RCC 7860 (cell line): ENCODE results near the gene SLC29A3.
"Not testable (repeated sequence)": the region's sequence is repeated elsewhere in the genome, so short reads cannot be mapped to it uniquely, and the experiment has no call there.

Source experiments
- DNase-seq: peaks from one replicate; pipeline ENCODE4 v3.0.0-alpha.2; 2015; ENCODE audit warnings: low spot score
- FAIRE-seq: peaks from 2 replicates; lab custom pipeline; 2012; peaks lifted over from hg19 to GRCh38; lab: Jason Lieb, UNC

The SLC29A3 gene

DNA sequence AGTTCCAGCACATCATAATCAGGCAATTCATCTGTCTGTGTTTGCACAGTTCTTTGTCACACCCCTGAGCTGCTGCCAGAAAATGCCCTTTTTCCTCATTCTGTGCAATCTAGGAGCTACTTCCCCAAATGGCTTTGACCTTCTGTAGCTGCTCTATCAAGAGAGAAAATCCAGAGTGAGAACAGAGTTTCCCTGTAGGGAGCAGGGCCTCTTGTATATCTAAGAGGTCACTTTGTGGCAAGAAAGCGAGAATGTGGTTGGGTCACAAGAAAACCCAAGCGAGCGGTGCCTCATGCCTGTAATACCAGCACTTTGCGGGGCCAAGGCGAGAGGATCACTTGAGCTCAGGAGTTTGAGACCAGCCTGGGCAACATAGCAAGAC is 24.3 kb downstream of the SLC29A3 start:
- FAIRE-seq (no peak), DNase-seq (no peak)

DNA sequence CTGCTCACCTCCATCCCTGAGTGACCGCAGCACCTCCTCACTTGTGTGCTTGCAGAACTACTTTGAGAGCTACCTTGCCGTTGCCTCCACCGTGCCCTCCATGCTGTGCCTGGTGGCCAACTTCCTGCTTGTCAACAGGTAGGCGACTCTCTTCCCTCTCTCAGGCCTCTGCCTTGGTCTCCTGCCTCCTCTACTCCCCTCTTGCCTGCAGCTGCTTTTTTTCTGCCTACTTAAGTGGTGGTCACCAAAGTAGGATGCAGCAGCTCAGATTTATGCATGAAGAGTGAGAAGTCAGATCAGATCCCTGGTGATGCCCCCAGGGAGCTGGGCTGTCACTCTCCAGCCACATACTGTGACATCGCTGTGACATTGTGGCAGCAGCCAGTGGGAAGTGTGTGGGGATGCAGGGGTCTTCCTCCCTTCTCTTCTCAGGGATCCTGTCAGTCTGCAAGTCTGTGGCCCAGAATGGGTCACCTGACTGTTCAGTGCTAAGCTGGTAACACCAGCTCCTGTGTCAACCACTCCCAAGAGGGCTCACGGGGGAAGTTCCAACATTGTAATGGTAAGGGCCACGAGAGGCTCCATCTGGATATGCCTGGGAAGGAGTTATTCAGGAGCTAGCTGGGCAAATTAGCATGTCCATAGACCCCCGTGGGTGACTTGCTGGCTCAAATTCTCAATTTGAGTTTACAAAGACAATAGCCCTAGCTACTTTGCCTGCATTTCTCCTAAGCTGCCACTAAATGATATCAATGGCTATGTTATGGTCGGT is 25.3 kb downstream of the SLC29A3 start:
- DNase-seq (no peak), FAIRE-seq (no peak)

DNA sequence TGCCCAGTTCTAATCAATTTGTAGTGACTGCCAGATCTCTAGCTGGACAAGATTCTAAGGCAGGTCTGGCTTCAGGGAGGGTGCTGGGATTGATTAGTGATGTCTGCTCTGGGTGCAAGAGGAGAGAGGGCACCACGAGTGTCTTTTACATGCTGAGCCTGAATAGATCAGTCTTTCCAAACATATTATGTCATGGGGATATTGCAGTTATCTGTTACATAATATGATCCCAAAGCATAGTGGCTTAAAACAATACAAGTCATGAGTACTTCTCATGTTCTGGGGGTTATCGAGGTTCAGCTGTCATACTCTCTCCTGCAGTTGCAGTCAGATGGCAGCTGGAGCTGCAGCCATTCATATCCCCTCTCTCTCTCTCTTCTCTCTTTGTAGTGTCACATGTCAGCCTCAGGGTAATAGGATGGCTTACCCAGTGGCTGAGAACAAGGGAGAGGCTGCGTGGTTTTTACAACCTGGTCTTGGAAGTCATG is 26.0 kb downstream of the SLC29A3 start:
- FAIRE-seq = no peak

DNA sequence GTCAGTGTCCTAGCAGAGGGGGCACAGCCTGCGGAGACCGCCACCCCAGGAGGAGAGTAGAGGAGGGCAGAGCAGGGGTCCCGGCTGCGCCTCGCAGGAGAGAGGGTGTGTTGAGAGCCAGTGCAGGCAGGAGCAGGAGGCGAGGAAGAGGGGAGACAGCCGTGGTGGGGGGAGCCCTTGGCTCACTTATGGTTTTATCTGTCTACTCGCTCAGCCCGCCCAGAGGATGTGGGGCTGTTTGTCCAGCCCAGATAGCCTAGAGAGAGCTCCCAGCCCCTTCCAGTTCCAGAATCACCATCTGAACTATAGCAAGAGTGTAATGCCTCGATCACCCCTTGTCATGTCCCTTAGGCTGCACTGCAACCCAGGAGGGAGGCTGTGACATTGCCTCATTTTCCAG is 26.6 kb downstream of the SLC29A3 start:
- no peak for FAIRE-seq

More for the DNA sequence above, 26.0 kb downstream of the SLC29A3 start:
- DNase-seq = no peak

DNA sequence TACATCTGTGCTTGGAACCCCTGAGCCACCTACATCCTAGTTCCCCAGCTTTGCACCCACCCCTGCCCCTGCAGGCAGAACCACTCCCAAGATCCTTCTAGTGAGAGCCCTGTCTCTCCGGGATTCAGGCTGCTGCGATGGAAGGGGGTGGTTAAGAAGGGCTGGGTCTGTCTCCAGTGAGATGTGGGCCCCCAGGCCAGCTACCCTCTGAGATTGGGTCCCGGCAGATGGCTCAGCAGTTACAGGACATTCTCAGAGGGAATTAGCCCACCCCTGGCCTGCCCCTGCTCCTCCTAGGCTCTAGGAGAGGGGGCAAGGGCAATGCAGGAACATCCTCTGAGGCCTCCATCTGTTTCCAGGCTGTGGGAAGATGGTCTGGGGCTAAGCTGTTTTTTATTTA is 27.7 kb downstream of the SLC29A3 start:
- DNase-seq (no peak), FAIRE-seq (no peak)

More for the DNA sequence above, 26.6 kb downstream of the SLC29A3 start:
- no peak for DNase-seq

DNA sequence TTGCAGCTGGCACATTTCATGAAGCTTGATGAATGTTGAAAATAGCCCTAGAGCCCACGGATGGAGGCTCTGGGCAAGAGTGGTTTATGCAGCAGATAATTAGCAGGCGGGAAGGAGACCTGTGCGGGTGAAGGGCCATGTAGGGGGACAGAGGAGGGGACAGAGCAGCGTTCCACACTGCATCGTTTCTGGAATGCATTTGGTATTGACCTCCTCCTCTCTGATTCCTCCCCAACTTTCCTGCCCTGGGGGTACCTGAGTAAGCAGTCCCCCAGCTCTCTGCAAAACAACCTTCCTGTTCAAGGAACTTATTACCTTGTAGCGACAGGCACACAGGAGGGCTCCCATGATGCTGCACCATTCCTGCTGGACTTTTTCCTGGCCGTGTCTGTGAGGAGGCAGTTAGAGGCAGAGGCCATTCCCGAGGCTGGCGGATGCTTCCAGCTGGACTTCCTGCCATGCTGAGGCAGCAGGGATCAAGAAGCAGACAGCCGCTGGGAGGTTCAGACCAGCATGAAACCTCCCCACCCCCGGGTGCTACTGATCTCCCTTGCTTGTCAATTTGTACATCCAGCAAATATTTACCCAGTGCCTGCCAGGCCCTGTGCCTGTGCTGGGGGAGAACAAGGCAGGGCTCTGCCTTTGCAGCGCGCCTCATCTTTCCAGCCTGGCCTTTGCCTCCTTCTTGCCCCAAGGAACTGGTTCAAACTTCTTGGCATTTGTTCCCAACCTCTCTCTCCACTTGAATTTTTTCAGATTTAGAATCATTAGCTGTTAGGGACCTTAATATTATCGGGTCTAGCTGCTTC is 28.7 kb downstream of the SLC29A3 start:
- DNase-seq = no peak
- FAIRE-seq = no peak

DNA sequence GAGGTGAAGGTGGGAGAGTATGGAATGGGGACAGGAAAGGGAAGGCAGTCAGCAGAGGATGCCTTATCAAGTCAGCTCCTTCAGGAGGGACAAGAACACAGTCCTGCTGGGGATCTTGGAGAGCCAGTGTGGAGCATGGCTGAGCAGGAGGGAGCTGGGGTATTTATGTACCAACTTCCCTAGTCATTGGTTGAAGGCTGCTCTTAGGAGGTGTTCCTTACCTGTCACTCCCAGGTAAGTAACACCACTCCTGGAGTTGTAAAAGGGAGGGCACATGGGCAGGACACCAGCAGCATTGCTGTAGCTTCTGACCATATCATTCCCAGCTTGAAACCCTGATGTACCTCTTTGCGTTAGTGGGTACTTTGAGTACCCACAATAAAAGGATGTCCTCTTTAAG is 29.8 kb downstream of the SLC29A3 start:
- FAIRE-seq = no peak
- DNase-seq = no peak

DNA sequence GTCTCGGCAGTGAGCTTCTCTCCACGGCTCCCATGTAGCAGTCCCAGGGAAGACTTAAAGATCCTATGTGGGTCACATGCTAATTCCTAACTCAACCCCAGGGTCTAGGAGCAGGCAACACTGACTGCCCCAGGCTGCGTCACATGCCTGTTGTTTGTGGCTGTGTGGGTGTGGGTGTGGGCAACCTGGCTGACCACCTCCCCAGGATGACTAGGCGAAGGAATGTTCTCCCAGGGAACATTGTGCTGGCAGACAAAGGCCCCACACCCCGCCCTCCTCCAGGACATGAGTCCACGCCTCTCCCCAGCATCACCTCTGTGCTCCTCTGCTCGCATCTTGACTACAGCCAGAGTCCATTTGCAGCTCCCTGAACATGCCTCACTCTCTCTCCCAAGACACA is 30.3 kb downstream of the SLC29A3 start:
- DNase-seq (no peak), FAIRE-seq (no peak)

DNA sequence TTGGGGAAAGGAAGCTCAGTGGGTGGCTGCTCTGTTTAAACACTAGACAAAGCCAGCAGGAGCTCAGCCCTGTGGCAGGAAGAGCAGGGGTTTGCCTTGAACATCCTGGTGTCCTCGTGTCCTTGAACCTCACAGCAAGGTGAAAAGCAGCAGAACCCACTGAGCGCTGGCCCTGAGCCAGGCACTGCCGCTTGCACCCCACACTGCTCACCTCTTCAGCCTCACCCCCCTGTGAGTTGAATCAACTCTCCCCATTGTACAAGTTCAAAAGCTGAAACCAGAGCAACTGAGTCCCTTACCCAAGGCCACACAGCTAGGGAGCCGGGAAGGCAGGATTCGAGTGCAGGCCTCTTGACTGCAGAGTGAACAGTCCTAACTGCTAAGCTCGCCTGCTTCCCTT is 32.0 kb downstream of the SLC29A3 start:
- no peak for DNase-seq
- no peak for FAIRE-seq

DNA sequence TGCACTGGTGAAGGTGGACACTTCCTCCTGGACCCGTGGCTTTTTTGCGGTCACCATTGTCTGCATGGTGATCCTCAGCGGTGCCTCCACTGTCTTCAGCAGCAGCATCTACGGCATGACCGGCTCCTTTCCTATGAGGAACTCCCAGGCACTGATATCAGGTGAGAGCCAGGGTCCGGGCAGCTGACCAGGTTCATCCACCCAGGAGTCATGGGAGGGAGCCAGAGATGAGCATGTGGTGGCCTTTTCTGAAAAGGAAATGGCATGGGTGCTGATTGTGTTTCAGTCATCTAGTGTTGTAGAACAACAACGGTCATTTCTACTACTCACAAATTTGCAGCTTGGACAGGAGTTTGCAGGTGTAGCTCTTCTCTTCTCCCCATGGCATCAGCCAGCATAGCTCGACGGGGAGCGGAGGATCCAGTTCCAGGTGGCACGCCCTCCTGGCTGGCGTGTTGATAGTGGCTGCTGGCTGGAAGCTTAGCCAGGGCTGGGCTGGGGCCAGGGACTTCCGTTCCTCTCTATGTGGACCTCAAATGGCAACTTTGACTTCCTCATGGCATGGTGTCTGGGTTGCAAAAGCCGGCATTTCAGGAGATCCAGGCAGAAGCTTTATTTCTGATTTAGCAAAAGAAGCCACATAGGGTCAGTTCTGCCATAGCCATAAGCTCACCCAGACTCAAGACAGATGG is 32.7 kb downstream of the SLC29A3 start:
- FAIRE-seq (no peak), DNase-seq (no peak)

DNA sequence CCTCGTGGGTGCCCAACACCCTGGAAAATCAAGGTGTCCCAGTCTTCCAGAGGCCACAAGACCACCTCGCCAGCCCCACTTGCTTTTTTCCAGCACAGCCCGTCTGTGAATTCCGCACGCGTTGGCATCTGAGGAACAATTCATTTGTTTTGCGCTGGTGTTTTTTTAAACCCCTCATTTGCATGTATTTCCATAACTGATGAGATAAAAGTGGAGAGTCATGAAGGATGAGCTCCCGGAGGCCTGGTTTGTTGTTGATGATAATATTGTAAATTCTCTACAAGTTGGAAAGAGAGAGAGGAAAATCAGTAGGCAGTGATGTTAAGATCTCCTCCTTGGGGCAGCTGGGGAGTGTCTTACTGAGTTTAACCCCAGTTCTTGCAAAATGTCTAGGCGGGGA is 34.6 kb downstream of the SLC29A3 start:
- DNase-seq (no peak), FAIRE-seq (no peak)

DNA sequence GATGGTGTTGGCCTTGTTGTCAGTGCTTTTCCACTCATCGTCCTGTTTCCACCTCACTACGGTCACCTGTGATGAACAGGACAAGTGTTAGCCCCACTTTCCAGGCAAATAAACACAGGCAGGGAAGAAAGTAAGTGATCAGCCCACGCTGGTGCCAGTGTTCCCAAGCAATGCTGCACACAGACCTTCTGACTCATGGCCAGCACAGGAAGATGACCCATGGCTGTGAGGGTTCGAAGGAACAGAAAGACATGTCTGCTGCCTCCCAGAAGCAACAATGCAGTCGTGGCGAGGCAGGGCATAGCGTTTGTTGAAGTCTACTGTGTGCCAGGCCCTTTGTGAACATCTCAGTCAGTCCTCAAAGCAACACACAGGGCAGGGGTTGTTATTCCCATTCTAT is 35.7 kb downstream of the SLC29A3 start:
- FAIRE-seq (no peak), DNase-seq (no peak)

DNA sequence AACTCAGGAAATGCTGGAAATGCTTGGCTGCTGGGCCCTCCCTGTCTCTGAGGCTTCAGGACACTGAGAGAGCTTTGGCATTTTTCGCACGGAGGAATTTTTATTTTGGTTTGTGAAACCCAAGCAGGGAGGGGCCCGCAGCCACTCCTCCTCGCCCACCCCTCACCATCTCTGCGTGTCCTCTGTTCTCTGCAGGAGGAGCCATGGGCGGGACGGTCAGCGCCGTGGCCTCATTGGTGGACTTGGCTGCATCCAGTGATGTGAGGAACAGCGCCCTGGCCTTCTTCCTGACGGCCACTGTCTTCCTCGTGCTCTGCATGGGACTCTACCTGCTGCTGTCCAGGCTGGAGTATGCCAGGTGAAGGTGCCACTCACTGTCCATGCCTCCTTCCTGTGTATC is 36.8 kb downstream of the SLC29A3 start:
- FAIRE-seq = no peak

DNA sequence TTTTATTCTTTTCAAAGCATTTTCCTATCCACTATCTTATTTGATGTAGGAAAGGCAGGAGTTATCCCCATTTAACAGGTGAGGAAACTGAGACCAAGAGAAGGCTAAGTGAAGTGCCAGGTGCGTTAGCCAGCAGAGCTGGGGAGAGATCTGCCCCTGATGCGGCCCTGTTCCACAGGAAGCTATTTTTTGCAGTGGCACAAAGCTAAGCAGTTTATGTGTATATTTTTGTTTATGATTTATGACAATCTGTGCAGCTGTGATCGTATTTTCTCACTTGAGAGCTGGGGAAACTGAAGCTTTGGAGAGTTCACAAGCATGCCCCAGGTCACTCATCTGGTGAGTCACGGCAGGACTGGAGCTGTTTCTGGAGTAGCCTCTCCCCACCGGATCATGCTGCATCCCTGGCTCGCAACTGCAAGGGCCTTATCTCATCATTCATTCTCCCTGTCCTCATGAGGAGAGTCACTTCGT is 38.8 kb downstream of the SLC29A3 start:
- FAIRE-seq (no peak), DNase-seq (no peak)

More for the DNA sequence above, 36.8 kb downstream of the SLC29A3 start:
- DNase-seq = no peak

DNA sequence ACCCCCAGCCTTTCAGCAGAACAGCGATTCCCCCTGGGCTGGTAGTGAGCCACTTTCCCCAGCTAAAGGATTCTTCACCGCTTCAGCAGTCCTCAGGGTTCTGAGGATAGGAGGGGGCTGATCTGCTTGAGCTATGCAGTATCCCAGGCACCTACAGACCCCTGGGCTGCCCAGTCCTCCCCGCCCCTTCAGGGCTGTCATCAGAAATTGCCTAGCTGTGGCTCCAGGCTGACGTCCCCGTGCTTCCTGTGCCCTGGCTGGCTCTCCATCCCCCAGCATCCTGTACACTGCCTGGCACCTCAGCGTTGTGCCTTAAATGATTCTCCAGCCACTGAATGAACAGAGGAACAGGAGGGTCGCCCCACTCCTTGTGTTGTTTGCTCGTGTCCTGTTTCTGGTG is 39.2 kb downstream of the SLC29A3 start:
- FAIRE-seq (no peak), DNase-seq (no peak)

DNA sequence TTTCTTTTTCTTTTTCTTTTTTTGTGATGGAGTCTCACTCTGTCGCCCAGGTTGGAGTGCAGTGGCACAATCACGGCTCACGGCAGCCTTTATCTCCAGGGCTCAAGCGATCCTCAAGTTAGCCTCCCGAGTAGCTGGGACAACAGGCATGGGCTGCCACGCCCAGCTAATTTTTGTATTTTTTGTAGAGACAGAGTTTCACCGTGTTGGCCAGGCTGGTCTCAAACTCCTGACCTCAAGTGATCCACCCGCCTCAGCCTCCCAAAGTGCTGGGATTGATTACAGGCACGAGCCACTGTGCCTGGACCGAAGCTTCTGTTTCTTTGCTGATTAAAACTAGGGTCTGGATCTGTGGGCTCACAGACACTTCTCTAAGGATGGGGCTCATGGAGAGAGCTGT is 39.8 kb downstream of the SLC29A3 start:
- not testable (repeated sequence) for DNase-seq, FAIRE-seq

DNA sequence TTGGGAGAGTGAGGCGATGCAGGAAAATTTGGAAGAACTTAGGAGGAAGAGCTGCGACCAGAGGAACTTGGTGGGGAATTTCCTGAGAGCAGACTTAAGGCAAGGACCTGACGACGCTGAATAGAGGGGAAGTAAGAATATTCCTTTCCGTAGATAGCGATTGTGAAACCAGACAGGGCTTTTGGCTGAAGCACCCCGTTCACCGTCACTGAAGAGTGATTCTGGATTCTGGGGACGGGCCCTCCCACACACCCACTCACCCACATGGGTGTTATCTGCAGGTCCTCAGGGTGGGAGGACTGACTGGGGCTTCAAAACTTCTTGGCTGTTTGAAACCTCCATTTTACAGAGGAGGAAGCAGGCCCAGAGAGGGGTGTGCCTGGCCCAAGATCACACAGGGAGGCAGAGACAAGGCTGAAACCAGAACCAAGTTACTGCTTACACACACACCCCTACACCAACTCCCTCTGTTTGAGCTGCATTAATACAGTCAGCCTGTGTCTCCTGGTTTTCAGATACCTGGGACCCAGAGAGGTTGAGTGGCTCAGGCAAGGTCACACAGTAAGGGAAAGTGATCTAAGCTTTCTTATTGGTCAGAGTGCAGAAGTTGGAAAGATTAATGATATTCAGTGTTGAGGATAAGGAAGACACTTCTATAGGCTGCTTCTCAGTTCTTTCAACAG is 40.4 kb downstream of the SLC29A3 start:
- no peak for FAIRE-seq
- no peak for DNase-seq

DNA sequence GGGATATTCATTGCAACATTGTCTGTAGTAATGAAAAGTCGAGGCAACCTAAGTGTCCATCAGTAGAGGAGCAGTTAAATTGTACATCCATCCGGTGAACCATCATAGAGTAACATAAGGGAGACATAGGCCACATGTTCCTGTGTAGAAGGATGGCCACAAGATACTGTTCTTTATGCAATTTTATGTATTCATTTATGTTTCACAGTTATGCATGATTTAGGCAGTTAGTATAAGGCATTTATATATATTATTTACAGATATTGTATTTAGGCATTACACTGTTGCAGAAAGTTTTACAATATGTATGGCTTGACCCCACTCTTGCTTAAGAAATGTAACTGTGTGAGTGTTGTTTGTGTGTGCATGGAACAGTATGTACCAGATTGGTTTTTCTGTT is 41.7 kb downstream of the SLC29A3 start:
- FAIRE-seq (no peak), DNase-seq (no peak)

DNA sequence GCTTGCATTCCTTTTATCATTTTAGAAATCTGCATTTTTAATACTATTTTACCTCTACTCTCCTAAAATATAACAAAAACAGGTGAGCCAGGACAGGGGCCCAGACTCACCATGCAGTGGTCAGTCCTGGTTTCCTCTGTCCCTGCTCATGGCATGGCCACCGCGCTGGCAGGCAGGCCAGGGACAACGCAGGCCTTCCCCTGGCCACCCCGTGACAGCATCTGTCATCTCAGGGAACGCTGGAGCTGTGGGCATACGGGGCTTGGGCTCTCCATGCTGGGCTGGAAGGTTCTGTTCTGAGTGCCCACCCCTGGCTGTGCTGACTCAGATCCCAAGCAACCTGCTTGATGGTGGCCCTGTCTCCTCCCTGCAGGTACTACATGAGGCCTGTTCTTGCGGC is 42.5 kb downstream of the SLC29A3 start:
- FAIRE-seq = no peak

DNA sequence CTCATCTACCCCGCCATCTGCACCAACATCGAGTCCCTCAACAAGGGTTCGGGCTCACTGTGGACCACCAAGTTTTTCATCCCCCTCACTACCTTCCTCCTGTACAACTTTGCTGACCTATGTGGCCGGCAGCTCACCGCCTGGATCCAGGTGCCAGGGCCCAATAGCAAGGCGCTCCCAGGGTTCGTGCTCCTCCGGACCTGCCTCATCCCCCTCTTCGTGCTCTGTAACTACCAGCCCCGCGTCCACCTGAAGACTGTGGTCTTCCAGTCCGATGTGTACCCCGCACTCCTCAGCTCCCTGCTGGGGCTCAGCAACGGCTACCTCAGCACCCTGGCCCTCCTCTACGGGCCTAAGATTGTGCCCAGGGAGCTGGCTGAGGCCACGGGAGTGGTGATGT is 43.1 kb downstream of the SLC29A3 start:
- FAIRE-seq (no peak), DNase-seq (no peak)

More for the DNA sequence above, 42.5 kb downstream of the SLC29A3 start:
- DNase-seq = no peak

DNA sequence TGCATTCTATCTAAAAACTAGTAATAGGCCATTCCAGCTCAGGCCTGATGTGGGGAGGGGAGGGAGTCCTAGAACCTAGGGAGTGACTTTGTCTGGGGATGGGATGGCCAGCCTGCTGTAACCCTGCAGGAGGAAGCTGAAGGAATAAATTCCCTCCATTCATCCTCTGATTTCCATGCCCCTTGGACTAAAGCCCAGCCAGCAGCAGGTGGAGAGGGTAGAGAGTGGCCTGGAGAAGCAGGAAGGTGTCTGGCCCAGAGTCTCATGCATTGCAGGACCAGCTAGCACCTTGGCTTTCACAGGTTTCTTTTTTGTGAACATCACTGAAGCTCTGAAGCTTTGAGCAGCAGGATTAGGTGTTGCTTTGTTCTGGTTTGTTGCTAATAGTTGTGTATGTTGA is 44.9 kb downstream of the SLC29A3 start:
- FAIRE-seq = no peak
- no peak for DNase-seq
